SU-DHL-6 (cell line): ENCODE results near the gene TMPO.

Experiments
- H2AFZ ChIP-seq: fragments of 200-600 bp; sonication (generic); 2 replicates; pipeline ENCODE4 v1.6.1; 2014; ENCODE audit warnings: low read depth, mild to moderate bottlenecking, moderate library complexity, mixed read lengths, antibody characterized with exemption, low read length; ENCODE audit not compliant: severe bottlenecking
- H3F3A ChIP-seq: fragments of 200-600 bp; shearing (Covaris generic); 2 replicates; pipeline ENCODE4 v1.6.0; 2016; ENCODE audit warnings: antibody characterized with exemption, mild to moderate bottlenecking; ENCODE audit not compliant: insufficient read depth
- H3K27ac ChIP-seq: fragments of 200-600 bp; sonication (generic); 2 replicates; pipeline ENCODE4 v1.5.1; 2016; ENCODE audit warnings: low read depth, mild to moderate bottlenecking, low read length, moderate library complexity, mixed read lengths
- H3K27me3 ChIP-seq: fragments of 200-600 bp; sonication (generic), shearing (Covaris generic); 2 replicates; pipeline ENCODE4 v1.6.0; 2014; ENCODE audit warnings: mild to moderate bottlenecking, low read length
- H3K36me3 ChIP-seq: fragments of 200-600 bp; sonication (generic); 2 replicates; pipeline ENCODE4 v1.6.1; 2014; ENCODE audit warnings: mild to moderate bottlenecking, low read length, mixed read lengths
- H3K4me2 ChIP-seq: fragments of 300-600, 200-600 bp; shearing (Covaris generic), sonication (generic); 2 replicates; pipeline ENCODE4 v1.6.0; 2014; ENCODE audit warnings: low read length, low read depth, mild to moderate bottlenecking; ENCODE audit not compliant: poor library complexity, severe bottlenecking
- H3K4me3 ChIP-seq: fragments of 200-600 bp; sonication (generic); 2 replicates; pipeline ENCODE4 v1.5.1; 2014; ENCODE audit warnings: antibody characterized with exemption, low read length, mild to moderate bottlenecking, mixed read lengths; ENCODE audit not compliant: insufficient read depth, poor library complexity, severe bottlenecking
- H3K79me2 ChIP-seq: fragments of 200-600 bp; sonication (generic); 2 replicates; pipeline ENCODE4 v1.6.1; 2014; ENCODE audit warnings: mild to moderate bottlenecking, low read length, moderate library complexity; ENCODE audit not compliant: insufficient read depth
- H3K9ac ChIP-seq: fragments of 200-600 bp; sonication (generic); 2 replicates; pipeline ENCODE4 v1.7.0; 2014; ENCODE audit warnings: mild to moderate bottlenecking, low read length
- H3K9me2 ChIP-seq: fragments of 200-600 bp; sonication (generic); replicated peaks from 2 replicates; pipeline ENCODE4 v1.6.1; 2014; ENCODE audit warnings: low read length; ENCODE audit not compliant: insufficient read depth
- H3K9me3 ChIP-seq: fragments of 200-600 bp; sonication (generic); 2 replicates; pipeline ENCODE4 v1.6.1; 2014; ENCODE audit warnings: low read length, mixed read lengths; ENCODE audit not compliant: insufficient read depth
- H4K20me1 ChIP-seq: fragments of 200-600 bp; sonication (generic); 2 replicates; pipeline ENCODE4 v1.6.1; 2014; ENCODE audit warnings: low read depth, mild to moderate bottlenecking, antibody characterized with exemption, low read length, moderate library complexity, mixed read lengths
- EZH2phosphoT487 ChIP-seq: fragments of 200-600 bp; sonication (generic), shearing (Covaris generic); conservative IDR thresholded peaks from 2 replicates; pipeline ENCODE4 v1.6.1; 2018; ENCODE audit warnings: mild to moderate bottlenecking, antibody characterized with exemption, low read length, moderate library complexity, mixed read lengths
- TF ChIP-seq, protein P1 (sequence below): fragments of 200-600 bp; sonication (generic); IDR thresholded peaks from one replicate; pipeline ENCODE4 v1.5.1; 2017; ENCODE audit warnings: antibody characterized with exemption, mild to moderate bottlenecking, low read length, moderate library complexity; ENCODE audit not compliant: insufficient read depth, poor library complexity, severe bottlenecking

TMPO gene

DNA sequence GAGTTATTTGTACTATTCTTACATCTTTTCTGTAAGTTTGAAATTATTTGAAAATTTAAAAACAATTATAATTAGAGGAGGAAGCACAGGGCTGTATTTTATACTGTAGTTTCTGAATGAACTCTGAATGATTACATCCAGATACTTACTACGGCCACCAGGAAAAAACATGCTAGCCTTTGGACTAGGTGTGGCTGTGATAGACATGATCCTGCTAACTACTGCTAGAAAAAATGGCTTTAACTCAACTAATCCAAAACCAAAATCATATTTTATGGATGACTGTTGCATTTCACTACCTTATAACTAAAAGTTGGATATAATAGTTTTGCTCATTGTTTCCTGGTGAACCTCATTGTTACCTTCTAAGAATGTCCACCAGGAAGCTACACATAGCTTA lies 63.0 kb downstream of the TMPO start:
- TF ChIP-seq EZH2phosphoT487: no peak
- TF ChIP-seq, protein P1, sequence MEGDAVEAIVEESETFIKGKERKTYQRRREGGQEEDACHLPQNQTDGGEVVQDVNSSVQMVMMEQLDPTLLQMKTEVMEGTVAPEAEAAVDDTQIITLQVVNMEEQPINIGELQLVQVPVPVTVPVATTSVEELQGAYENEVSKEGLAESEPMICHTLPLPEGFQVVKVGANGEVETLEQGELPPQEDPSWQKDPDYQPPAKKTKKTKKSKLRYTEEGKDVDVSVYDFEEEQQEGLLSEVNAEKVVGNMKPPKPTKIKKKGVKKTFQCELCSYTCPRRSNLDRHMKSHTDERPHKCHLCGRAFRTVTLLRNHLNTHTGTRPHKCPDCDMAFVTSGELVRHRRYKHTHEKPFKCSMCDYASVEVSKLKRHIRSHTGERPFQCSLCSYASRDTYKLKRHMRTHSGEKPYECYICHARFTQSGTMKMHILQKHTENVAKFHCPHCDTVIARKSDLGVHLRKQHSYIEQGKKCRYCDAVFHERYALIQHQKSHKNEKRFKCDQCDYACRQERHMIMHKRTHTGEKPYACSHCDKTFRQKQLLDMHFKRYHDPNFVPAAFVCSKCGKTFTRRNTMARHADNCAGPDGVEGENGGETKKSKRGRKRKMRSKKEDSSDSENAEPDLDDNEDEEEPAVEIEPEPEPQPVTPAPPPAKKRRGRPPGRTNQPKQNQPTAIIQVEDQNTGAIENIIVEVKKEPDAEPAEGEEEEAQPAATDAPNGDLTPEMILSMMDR: no peak
- Histone ChIP-seq H3K27ac (no peak overlapping the region), H3K4me2 (no peak overlapping the region)

DNA sequence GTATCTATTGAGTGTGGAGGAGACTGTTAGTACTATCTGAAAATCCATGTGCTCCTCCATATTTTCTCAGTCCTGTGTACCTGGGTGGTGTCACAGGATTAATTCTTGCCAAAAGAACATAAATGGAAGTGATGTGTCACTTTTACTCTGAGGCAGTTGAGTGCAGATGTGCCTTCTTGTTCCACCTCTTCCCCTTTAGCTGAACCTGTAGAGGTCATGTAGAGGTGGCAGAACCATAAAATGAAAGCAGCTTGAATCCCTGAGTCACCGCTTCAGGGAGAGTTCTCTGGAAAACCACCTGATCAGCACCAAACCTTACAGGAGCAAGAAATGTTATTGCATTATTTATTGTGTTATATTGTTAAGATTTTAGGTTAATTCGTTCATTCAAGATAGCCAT lies 63.4 kb downstream of the TMPO start:
- Histone ChIP-seq H3K9ac (no peak overlapping the region), H2AFZ (no peak overlapping the region), H3K4me2 (no peak overlapping the region), H3K27me3 (no peaks in the 10 kb centered on the region), H3K79me2 (no peaks in the 10 kb centered on the region), H3K9me3 (no peaks in the 10 kb centered on the region), H3K9me2 (no peaks in the 10 kb centered on the region), H4K20me1 (no peaks in the 10 kb centered on the region), H3K27ac (no peak overlapping the region), H3K4me3 (no peak overlapping the region), H3K36me3 (no peaks in the 10 kb centered on the region), H3F3A (no peaks in the 10 kb centered on the region)
- TF ChIP-seq, protein P1: no peak
- no peak for TF ChIP-seq EZH2phosphoT487

More for the DNA sequence above, 63.0 kb downstream of the TMPO start:
- H4K20me1 ChIP-seq: no peaks in the 10 kb centered on the region
- no peak overlapping the region for H3K4me3 ChIP-seq
- no peaks in the 10 kb centered on the region for H3K27me3 ChIP-seq
- H3K9me2 ChIP-seq: no peaks in the 10 kb centered on the region
- H3F3A ChIP-seq: no peaks in the 10 kb centered on the region
- no peaks in the 10 kb centered on the region for H3K36me3 ChIP-seq
- no peaks in the 10 kb centered on the region for H3K79me2 ChIP-seq
- H2AFZ ChIP-seq: no peak overlapping the region
- H3K9me3 ChIP-seq: no peaks in the 10 kb centered on the region
- H3K9ac ChIP-seq: no peak overlapping the region

DNA sequence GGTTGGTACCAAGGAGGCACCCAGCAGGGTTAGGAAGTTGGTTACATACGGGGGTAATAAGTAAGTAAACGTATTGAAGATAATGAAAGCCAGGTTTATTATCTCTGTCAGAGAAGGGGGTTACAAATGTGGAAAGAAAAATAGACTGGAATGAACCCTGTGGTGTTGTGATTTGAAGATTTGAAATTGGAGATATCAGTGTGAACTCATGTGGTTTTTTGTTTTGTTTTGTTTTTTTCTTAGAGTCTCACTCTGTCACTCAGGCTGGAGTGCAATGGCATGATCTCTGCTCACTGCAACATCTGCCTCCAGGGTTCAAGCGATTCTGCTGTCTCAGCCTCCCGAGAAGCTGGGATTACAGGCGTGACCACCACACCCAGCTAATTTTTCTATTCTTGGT lies 64.0 kb downstream of the TMPO start:
- TF ChIP-seq, protein P1: no peak
- no peak for TF ChIP-seq EZH2phosphoT487
- H3K9me3 ChIP-seq: no peaks in the 10 kb centered on the region
- H2AFZ ChIP-seq: no peak overlapping the region
- no peaks in the 10 kb centered on the region for H3F3A ChIP-seq
- H3K9me2 ChIP-seq: no peaks in the 10 kb centered on the region
- H3K9ac ChIP-seq: no peak overlapping the region
- no peak overlapping the region for H3K4me3 ChIP-seq
- no peak overlapping the region for H3K27ac ChIP-seq
- H3K4me2 ChIP-seq: no peak overlapping the region
- H3K36me3 ChIP-seq: no peaks in the 10 kb centered on the region
- no peaks in the 10 kb centered on the region for H4K20me1 ChIP-seq
- no peaks in the 10 kb centered on the region for H3K27me3 ChIP-seq
- H3K79me2 ChIP-seq: no peaks in the 10 kb centered on the region

DNA sequence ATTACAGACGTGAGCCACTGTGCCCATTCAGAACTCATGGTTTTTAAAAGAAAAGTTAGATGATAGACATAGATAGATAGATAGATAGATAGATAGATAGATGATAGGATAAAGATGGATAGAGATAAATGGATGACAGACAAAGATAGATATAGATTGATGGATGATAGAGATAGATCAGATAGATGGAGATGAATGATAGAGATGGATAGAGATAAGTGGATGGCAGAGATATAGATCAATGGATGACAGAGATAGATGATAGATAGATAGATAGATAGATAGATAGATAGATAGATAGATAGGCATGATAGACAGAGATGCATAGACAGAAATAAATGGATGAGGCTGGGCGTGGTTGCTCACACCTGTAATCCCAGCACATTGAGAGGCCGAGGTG lies 64.4 kb downstream of the TMPO start:
- no peaks in the 10 kb centered on the region for H3K9me2 ChIP-seq
- H3K36me3 ChIP-seq: no peaks in the 10 kb centered on the region
- H3K4me3 ChIP-seq: no peak overlapping the region
- no peaks in the 10 kb centered on the region for H3K27me3 ChIP-seq
- H3K27ac ChIP-seq: no peak overlapping the region
- H3K4me2 ChIP-seq: no peak overlapping the region
- no peaks in the 10 kb centered on the region for H3F3A ChIP-seq
- H3K9ac ChIP-seq: no peak overlapping the region
- H3K79me2 ChIP-seq: no peaks in the 10 kb centered on the region
- no peaks in the 10 kb centered on the region for H4K20me1 ChIP-seq
- H3K9me3 ChIP-seq: no peaks in the 10 kb centered on the region
- no peak overlapping the region for H2AFZ ChIP-seq
- TF ChIP-seq, protein P1: no peak
- no peak for TF ChIP-seq EZH2phosphoT487
